Putamen (tissue), 1 donor: ENCODE measurements around the gene GNG2.

ENCODE experiments used
- DNase-seq: peaks from one replicate; pipeline ENCODE4 v3.0.0-alpha.2; 2016; ENCODE audit warnings: low spot score

The GNG2 gene

DNA sequence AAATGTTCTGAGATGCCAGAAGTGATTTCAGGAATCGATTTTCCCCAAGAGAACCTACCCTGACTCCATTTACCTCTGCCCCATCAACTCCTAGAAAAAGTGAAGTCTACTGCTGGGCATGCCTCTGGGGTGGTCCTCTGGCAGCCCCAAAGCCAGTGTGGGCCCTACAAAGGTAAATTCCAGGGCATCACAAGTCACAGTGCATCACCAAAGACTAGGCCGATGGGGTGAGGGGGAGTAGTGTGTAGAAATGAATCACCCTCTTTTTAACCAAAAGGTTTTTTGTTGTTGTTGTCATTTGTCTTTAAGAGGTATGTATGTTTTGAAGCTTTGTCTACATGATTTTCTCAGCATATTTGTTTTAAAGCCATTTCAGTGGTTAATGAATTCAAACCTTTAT lies 82.6 kb downstream of the GNG2 start:
- DNase-seq, result no peak

DNA sequence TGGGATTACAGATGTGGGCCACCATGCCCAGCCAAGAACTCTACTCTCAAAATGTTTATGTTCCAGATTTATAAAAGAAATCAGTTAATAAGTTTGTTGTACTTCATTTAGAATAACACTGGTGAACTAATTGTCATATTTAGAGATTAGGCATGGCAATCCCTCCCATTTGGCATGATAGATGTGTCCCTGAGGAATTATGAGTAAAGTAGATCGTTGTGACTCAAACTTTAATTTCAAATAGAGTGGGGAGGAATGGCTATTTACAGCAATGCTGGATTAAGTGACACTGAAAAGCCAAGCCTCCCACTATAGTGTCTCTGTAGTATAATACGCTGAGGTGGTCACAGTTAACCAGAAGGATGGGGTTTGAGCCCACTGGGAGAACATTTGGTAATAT lies 89.6 kb downstream of the GNG2 start:
- no peak for DNase-seq

DNA sequence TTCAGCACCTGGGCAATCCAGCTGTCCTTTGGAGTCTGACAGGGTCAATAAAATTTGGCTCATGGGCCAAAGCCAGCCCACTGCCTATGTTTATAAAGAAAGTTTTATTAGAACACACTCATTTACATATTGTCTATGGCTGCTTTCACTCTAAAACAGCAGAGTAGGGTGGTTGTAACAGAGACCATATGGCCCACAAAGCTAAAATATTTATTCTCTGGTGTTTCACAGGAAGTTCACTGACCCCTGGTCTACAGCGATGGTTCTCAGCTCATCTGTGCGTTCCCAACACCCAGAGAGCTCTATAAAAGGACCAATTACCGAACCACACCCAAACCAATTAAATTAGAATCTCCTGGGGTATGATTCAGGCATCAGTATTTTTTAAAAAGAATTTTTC lies 91.2 kb downstream of the GNG2 start:
- no peak for DNase-seq

- no peak for DNase-seq
These were observed 93.6 kb downstream of the GNG2 start for GRCh38 chr14:51954031-51954430.

- DNase-seq, result no peak
These were observed 94.2 kb downstream of the GNG2 start for GRCh38 chr14:51954657-51955056.

GRCh38 chr14:51957950-51958349 lies 97.5 kb downstream of the GNG2 start:
- no peak for DNase-seq

DNA sequence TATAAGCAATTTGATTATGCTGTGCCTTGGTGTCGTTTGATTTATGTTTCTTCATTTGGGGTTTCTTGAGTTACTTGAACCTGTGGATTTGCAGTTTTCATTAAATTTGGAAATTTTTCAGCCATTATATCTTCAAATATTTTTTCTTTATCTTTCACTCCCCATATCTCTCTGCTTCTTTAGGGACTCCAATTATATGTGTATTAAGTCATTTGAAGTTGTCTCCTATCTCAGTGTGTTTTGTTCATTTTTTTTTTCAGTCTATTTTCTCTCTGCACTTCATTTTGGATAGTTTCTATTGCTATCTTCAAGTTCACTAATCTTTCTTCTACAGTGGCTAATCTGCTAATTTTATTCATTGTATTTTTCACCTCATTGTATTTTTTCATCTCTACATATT lies 99.5 kb downstream of the GNG2 start:
- DNase-seq, result no peak

GRCh38 chr14:51960866-51961265 lies 100.5 kb downstream of the GNG2 start:
- no peak for DNase-seq

DNA sequence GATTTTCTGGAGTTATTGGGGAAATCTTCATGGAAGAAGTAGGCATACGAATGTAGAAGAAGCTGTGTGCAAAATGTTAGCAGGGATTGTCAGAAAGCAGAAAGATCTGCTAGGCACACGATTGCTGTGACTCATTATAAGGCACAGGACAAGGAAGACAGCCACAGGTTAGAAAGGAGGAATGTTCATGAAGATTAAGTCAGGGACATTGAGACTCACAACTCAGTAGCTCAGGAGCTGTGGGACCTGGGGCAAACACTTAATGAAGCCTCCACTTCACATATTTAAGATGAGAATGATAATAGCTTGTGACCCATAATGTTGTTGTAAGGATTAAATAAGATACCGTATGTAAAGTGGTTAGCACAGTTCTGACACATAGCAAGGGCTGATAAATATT lies 102.3 kb downstream of the GNG2 start:
- DNase-seq, result no peak

GRCh38 chr14:51963286-51963685 lies 102.9 kb downstream of the GNG2 start:
- DNase-seq, result no peak

DNA sequence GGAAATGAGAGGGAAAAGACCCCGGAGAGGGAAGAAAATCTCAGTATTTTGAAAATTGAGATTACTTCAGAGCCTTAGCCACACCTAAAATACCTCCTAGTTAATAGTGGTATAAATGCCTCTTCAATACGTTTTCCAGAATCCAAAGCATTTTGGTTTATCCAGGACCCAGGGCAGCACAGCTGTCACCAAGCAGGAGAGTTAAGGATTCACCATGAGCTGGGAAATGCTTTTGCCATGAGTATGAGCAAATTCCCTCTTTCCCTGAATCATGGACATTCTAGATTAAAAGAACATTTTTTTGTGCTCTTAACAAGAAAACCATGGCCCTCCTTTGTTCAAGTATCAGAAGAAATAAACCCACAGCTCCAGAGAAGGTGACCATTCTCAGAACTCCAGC lies 107.1 kb downstream of the GNG2 start:
- no peak for DNase-seq

DNA sequence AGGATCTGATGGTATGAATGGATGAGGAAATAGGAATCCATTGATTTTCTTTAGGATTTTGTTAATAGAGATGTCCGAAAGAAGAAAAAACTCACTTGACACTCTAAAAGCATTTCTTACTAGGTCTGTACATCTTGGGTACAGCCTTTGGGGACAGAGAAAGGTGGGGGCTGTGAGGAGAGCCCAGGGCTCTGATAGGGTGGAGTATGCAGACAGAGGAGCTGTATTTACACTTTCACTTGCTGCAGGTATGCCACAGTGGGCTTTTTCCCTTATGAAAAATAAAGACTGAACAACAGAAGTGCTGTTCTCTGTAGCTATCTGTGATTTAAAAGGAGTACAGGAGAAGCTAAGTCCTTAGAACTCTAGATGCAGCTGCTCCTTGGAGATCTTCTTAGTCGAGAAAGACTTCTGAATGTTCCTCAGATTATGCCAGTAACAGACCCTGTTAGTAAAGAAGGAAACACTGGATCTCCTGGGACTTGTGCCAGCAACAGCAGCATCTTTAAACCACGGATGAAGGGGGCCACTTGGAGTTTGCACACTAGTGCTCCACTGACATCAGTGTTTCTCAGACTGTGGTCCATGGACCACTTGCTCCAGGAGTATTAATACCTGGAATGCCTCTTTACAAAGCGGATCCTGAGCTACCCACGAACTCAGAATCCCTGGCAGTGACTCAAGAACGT lies 109.6 kb downstream of the GNG2 start:
- DNase-seq, result no peak

GRCh38 chr14:51972566-51972965 lies 112.2 kb downstream of the GNG2 start:
- DNase-seq, result no peak

GRCh38 chr14:51977075-51977474 lies 116.7 kb downstream of the GNG2 start:
- no peak for DNase-seq

GRCh38 chr14:51978681-51979085 lies 118.3 kb downstream of the GNG2 start:
- no peak for DNase-seq

DNA sequence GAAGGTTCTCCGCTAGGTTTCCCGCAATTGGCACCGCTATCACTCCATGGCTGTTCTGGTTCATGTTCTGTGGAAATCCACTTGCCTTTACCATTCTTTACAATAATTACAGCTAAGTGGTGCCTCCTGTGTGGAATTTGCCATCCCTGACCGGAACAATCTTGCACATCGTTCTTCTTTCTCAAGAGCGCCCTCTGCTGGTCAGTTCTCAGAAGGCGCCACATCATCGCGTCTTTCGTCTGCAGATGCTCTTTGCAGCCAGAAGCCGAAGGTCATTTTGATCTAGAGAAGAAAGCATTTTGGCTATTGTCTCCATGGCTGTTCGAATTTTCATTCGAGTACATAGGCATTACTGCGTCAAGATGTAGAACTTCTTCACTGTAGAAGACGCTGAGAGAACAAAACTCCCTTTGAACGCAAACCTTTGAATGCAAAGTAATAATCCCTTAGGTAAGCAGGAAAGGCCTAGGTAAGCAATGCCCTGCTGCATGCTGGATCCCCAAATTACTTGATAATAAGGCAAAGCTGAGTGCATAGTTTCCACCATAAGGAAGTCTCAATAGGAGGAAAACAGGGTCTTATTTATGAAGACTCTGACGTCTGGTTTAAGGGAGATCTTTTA lies 118.8 kb downstream of the GNG2 start:
- peak; percentile 73 for DNase-seq

GRCh38 chr14:51981218-51981854 lies 120.9 kb downstream of the GNG2 start:
- no peak for DNase-seq

- no peak for DNase-seq
These were observed 127.8 kb downstream of the GNG2 start for GRCh38 chr14:51988221-51988620.

DNA sequence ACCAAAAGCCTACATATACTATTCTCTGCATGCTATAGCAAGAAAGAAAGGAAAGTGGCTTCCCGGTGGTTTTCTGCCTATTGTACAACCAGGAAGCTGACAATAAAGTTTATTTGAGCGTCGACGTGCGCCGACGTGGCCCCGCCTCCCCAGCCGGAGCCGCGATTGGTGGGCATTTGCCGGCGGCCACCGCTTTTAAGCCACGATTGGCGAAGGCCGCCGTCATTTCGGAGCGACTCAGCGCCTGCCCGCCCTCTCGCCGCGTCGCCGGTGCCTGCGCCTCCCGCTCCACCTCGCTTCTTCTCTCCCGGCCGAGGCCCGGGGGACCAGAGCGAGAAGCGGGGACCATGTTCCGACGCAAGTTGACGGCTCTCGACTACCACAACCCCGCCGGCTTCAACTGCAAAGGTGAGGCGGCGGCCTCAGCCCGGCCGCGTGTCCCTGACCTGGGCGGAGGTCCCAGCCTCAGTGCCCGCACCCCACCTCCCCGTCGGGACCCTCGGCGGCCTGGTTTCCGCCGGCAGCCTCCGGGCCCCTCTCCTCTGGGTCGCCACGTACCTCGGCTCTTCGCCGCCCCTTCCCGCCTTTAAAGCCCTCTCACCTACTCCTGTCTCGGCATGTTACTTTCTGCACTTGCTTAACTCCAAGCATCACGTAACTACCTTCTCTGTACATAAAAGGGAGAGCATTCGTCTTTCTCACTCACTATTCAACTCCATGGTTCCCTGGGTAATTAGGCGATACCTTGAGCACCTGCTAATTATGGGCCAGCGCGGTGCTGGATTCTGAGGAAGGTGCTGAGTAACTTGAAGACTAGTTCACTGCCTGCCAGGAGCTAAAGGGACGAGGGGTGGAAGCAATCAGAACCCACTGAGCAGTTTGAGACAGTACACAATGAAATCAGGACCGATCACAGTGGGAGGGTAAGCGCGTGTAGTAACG lies 129.2 kb downstream of the GNG2 start, which contains the start of gene RTRAF:
RTRAF (plus strand) TSS at position 254 of the 942 bp plus-strand sequence; CDS start at position 348, 94 bp downstream.
- peak; percentile 93 for DNase-seq

DNA sequence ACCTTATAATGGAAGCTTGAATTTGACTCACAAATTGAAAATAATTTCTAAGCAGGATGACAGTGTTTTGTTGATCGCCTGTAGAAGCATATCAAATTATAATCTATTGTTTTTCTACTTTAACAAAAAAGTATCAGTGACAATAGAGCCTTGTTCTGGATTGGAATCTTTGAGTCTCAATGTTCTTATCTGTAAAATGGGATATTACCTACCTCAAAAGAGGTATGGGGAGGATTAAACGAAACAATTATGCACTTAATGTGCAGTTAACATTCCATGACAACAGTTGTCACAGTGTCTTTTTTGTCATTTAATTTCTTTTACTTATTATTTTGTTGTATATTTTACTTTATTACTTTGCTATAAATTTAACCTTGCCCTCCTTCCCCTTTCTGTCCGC lies 130.1 kb downstream of the GNG2 start:
- no peak for DNase-seq

DNA sequence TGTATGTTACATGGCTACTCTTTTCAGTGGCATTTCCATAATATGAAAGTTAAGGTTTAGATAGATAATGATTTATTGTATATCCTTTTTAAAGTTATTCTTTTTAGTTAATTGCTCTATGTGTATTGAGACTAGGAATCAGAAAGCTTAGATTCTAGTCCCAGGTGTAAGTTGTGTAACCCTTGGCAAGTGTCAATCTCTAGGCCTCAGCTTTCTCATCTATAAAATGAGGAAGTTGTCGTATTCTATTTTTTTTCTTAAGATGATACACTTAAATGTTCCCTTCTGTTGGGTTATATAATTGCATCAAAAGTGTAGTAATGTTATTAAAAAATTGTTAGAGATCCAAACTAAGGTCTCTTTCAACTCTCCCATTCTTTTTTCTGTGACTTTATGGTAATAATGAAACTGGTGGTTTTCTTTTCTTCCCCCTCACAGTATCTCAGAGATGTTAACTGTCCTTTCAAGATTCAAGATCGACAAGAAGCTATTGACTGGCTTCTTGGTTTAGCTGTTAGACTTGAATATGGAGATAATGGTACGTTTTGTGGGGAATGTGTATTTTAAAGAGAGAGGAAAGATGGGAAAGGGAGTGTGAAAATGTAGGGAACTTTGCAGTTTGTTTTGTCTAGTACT lies 133.0 kb downstream of the GNG2 start:
- DNase-seq, result no peak
